Lung (tissue), 12 donors: ENCODE measurements around the gene LHPP. TPM values are rescaled to one million over a fixed set of nuclear protein-coding genes. Genes with fewer than 3 reads are reported as not detected.

Experiments used
- ATAC-seq: fragments of 200-7000 bp; cut with Tn5 transposase; one replicate; pipeline ENCODE4 v1.9.1; 2020; ENCODE audit warnings: moderate number of reproducible peaks; ENCODE audit not compliant: insufficient read depth, low FRiP score
- DNase-seq, 3 donors: peaks; one replicate each; pipeline ENCODE4 v3.0.0-alpha.2; 2013 to 2017
- H3K27ac ChIP-seq, 2 donors: one replicate each; pipeline ENCODE4 v1.5.1; 2013; ENCODE audit warnings: mild to moderate bottlenecking in 2 of 2, moderate library complexity in 2 of 2, control low read depth in 1 of 2, inconsistent platforms in 1 of 2, low read depth in 1 of 2, low read length in 1 of 2
- H3K27me3 ChIP-seq, 3 donors: one replicate each; pipeline ENCODE4 v1.5.1; 2013; ENCODE audit warnings: low read length in 2 of 3; ENCODE audit not compliant: control insufficient read depth in 3 of 3, insufficient read depth in 3 of 3
- H3K36me3 ChIP-seq, 4 donors: one replicate each; pipeline ENCODE4 v1.5.1; 2013; ENCODE audit warnings: low read length in 4 of 4, mild to moderate bottlenecking in 1 of 4, moderate library complexity in 1 of 4; ENCODE audit not compliant: control insufficient read depth in 4 of 4, insufficient read depth in 4 of 4
- H3K4me1 ChIP-seq, 5 donors: one replicate each; pipeline ENCODE4 v1.5.1; 2013; ENCODE audit warnings: low read length in 5 of 5, mild to moderate bottlenecking in 2 of 5, moderate library complexity in 1 of 5; ENCODE audit not compliant: control insufficient read depth in 5 of 5, insufficient read depth in 5 of 5
- H3K4me3 ChIP-seq: one replicate; pipeline ENCODE4 v1.5.1; 2013; ENCODE audit warnings: mild to moderate bottlenecking, control low read depth, moderate library complexity
- H3K9ac ChIP-seq, 2 donors: one replicate each; pipeline ENCODE4 v1.5.1; 2013; ENCODE audit warnings: low read length in 2 of 2, control low read depth in 1 of 2; ENCODE audit not compliant: insufficient read depth in 1 of 2
- H3K9me3 ChIP-seq, 4 donors: one replicate each; pipeline ENCODE4 v1.5.1; 2013; ENCODE audit warnings: low read length in 3 of 4, mild to moderate bottlenecking in 1 of 4, moderate library complexity in 1 of 4; ENCODE audit not compliant: control insufficient read depth in 4 of 4, insufficient read depth in 3 of 4
- CTCF ChIP-seq: IDR thresholded peaks from 2 replicates; pipeline ENCODE4 v1.5.1; 2012; ENCODE audit warnings: mild to moderate bottlenecking; ENCODE audit errors: control extremely low read depth, extremely low read depth
- WGBS, 2 donors: extraction: QIAGEN DNeasy Blood & Tissue Kit; methylation state at CpG; one replicate each; pipeline ENCODE4 v1.1.7; 2013; 5-methylcytosine and 5-hydroxymethylcytosine counted together
- polyA plus RNA-seq, 2 donors: library from polyadenylated mRNA; stranded (reverse); fragments of 200-250 nt; gene quantifications; one replicate each; pipeline ENCODE4 v1.2.1, GENCODE V29; 2013
- total RNA-seq, 2 donors: library from RNA; depleted of rRNA in 1 of 2; stranded (reverse); fragments of >200 nt in 1 of 2; gene quantifications; one replicate each; pipeline ENCODE4 v1.2.1, GENCODE V29; 2014 to 2021
- donor health status: control.
- donor health status: control.
- donor health status: Bipolar disorder and iron deficiency.
- donor health status: healthy.
- donor health status: DM: yes; HTN: yes; CAD: no.

Gene LHPP
- total and polyA plus RNA-seq, 4 donors = 7.1 to 18.6 (median 14.8) TPM

DNA sequence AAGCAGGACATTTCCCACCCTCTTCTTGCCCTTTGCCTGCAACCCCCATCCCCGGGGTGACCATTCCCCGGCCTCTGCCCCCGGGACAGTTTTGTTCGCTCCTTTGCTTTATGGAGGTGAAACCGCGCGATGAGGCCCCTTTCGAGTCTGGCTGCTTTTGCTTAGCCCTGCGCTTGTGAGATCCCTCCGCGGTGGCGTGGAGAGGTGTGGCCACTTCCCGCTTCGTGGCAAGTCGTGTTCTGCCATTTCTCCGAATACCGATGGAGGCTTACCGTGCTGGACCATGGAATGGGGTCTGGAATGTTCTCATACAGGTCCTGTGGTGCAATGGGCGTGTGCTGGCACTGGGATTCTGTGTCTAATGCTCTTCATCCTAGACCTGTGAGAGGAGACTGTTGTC lies 106.7 kb downstream of the LHPP start:
- TF ChIP-seq CTCF = no peak
- no peaks in the 10 kb centered on the region for H3K27me3 ChIP-seq
- no peaks in the 10 kb centered on the region for H3K9me3 ChIP-seq
- ATAC-seq (no peak), DNase-seq (no peak)
- peaks cover 0 to 10% (median 0%) of the 10 kb centered on the region in 5 donors for H3K4me1 ChIP-seq
- 90 to 96% methylated on average over 19 of the region's 19 CpGs for WGBS, 2 donors
- no peaks in the 10 kb centered on the region for H3K36me3 ChIP-seq
- no peak overlapping the region for H3K27ac ChIP-seq
- no peak overlapping the region for H3K9ac ChIP-seq
- no peak overlapping the region for H3K4me3 ChIP-seq

GRCh38 chr10:124568848-124569622 lies 107.4 kb downstream of the LHPP start:
- no peaks in the 10 kb centered on the region for H3K27me3 ChIP-seq
- 79 to 85% methylated on average over 21 of the region's 21 CpGs for WGBS, 2 donors
- peaks cover 0 to 10% (median 0%) of the 10 kb centered on the region in 5 donors for H3K4me1 ChIP-seq
- H3K27ac ChIP-seq = no peak overlapping the region
- no peaks in the 10 kb centered on the region for H3K36me3 ChIP-seq
- H3K9ac ChIP-seq = no peak overlapping the region
- no peak overlapping the region for H3K4me3 ChIP-seq
- no peaks in the 10 kb centered on the region for H3K9me3 ChIP-seq
- DNase-seq (no peak), ATAC-seq (no peak)
- TF ChIP-seq CTCF = no peak

GRCh38 chr10:124569623-124570470 lies 108.2 kb downstream of the LHPP start:
- whole genome bisulfite sequencing, 2 donors = 70 to 76% methylated on average over 11 of the region's 11 CpGs
- Histone ChIP-seq H3K36me3 (no peaks in the 10 kb centered on the region), H3K27ac (no peak overlapping the region), H3K9ac (no peak overlapping the region), H3K27me3 (no peaks in the 10 kb centered on the region), H3K4me1 (peaks cover 0 to 10% (median 0%) of the 10 kb centered on the region in 5 donors), H3K4me3 (no peak overlapping the region), H3K9me3 (no peaks in the 10 kb centered on the region)
- TF ChIP-seq CTCF = no peak
- DNase-seq (no peak), ATAC-seq (no peak)
